Epithelial cell of proximal tubule (primary cell): ENCODE measurements around the gene DPP10. TPM values are rescaled to one million over a fixed set of nuclear protein-coding genes. Genes with fewer than 3 reads are reported as not detected.

Experiments used
- DNase-seq: peaks from one replicate; pipeline ENCODE4 v3.0.0-alpha.2; 2011; ENCODE audit warnings: low read depth
- H3K4me3 ChIP-seq: 2 replicates; pipeline ENCODE4 v1.5.1; 2011; ENCODE audit warnings: low read depth, mild to moderate bottlenecking, low read length
- CTCF ChIP-seq: conservative IDR thresholded peaks from 2 replicates; pipeline ENCODE4 v1.5.1; 2012; ENCODE audit warnings: low read depth, mild to moderate bottlenecking, low read length
- total RNA-seq: library from RNA; depleted of rRNA; stranded (reverse); fragments of >200 nt; gene quantifications from 2 replicates; pipeline ENCODE4 v1.2.3, GENCODE V29; 2015

The DPP10 gene
- total RNA-seq, 1 donor from 2014 or later: 0.06 TPM

DNA sequence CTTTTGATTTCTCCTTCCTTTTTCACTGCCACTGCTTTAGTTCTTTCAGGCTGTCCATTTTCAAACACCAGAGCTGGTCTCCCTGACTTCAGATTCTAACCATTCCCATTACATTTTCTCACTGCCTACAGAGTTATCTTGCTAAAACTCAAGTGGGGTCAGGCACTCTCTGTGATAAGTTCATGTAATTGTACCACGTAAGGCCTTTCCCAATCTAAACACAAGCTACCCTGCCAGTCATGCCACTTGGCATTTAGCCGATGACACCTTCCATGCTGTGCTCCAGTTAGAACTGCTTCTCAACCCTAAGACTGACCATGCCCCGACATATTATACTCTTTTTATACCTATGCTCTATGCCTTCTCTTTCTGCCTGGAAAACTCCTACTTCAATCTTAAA, 592.4 kb downstream of the DPP10 start:
- DNase-seq: no peak
- TF ChIP-seq CTCF: no peak
- no peak overlapping the region for H3K4me3 ChIP-seq

DNA sequence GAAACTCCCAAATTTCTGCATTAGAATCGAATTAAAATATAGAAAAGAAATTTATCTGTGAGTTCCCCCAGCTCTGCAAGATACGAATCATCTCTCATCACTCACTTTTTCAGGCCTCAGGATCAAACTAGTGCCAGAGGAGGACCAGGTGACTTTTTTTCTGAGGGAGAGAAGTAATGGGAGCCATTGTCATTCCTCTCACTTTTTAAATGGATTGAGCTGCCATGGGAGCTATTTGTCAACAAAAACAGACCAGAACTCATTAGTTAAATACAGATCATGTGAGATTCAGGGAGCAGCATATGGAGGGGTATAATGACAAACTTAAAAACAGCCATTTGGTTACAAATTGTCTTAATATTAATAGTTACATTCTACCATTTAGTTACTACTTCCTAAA, 594.4 kb downstream of the DPP10 start:
- H3K4me3 ChIP-seq: no peak overlapping the region
- TF ChIP-seq CTCF: no peak
- DNase-seq: no peak

DNA sequence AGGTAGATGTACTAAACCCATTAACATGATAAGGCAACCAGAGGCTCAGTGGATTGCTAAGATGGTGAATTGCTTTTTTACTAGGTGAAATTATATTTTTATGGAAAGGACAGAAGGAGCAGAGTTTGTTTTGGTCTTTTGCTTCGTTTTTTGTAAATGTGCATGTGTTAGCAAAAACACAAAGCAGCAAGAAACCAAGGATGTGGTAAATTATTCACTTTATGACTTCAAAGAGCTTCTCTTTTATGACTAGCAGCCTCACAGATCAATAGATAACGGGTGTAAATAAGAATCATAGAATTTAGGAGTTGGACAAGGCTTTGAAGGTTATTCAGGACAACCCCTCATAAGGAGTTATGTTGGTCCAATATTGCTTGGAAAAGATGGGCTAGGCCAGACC, 615.0 kb downstream of the DPP10 start:
- no peak overlapping the region for H3K4me3 ChIP-seq
- DNase-seq: no peak
- no peak for TF ChIP-seq CTCF

DNA sequence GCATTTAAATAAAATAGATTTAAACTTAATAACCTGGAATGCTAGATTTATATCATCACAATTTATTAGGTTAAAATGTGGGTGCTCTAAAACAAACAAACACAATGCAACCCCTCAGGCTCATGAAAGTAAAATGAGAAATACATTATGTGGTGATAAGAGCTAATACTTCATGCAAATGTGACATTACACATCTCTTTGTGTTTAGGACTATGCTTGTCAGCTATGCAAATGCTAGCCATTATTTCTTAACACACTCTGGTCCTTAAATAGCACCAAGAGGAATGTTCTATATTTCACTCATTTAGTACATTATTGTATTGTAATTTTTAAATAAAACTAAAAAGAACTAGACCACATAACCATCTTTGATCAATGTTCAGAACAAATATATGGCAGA, 627.6 kb downstream of the DPP10 start:
- no peak overlapping the region for H3K4me3 ChIP-seq
- DNase-seq: no peak
- TF ChIP-seq CTCF: no peak

GRCh38 chr2:115071534-115071933, 629.1 kb downstream of the DPP10 start:
- DNase-seq: no peak
- no peak overlapping the region for H3K4me3 ChIP-seq
- no peak for TF ChIP-seq CTCF

- no peak overlapping the region for H3K4me3 ChIP-seq
- DNase-seq: no peak
- no peak for TF ChIP-seq CTCF
These were observed 633.4 kb downstream of the DPP10 start for GRCh38 chr2:115075800-115076199.

- DNase-seq: no peak
- TF ChIP-seq CTCF: no peak
- H3K4me3 ChIP-seq: no peak overlapping the region
These were observed 635.2 kb downstream of the DPP10 start for GRCh38 chr2:115077626-115078025.
